Activated naive CD4-positive, alpha-beta T cell treated with anti-CD3 and anti-CD28 coated beads, Interleukin-2, amount 10 ng/mL, durations not matched to agents 7 days and 5 days (primary cell): Measurements from ENCODE around the gene MYRFL.
"Not testable (repeated sequence)": the region's sequence is repeated elsewhere in the genome, so short reads cannot be mapped to it uniquely, and the experiment has no call there.

Experiments used
- CTCF ChIA-PET: fragments of 350-600 bp; sonication (Branson Sonifier 250); formaldehyde crosslinking; loops from one replicate; lab custom pipeline; 2021; ENCODE audit warnings: antibody characterized with exemption; lab: Charles Lee
- DNase-seq: peaks from one replicate; pipeline ENCODE4 v3.0.0-alpha.2; 2020
- H3K27ac Mint-ChIP-seq: one replicate; pipeline ENCODE4 v1.8.0; 2021; ENCODE audit warnings: mild to moderate bottlenecking, moderate library complexity, mixed read lengths
- H3K27me3 Mint-ChIP-seq: one replicate; pipeline ENCODE4 v1.8.0; 2021; ENCODE audit warnings: mild to moderate bottlenecking, mixed read lengths
- H3K36me3 Mint-ChIP-seq: one replicate; pipeline ENCODE4 v1.8.0; 2021; ENCODE audit warnings: mixed read lengths
- H3K4me1 Mint-ChIP-seq: one replicate; pipeline ENCODE4 v1.8.0; 2021; ENCODE audit warnings: mixed read lengths
- H3K4me3 Mint-ChIP-seq: one replicate; pipeline ENCODE4 v1.8.0; 2021; ENCODE audit warnings: mild to moderate bottlenecking, moderate library complexity, mixed read lengths
- H3K9me3 Mint-ChIP-seq: one replicate; pipeline ENCODE4 v1.8.0; 2021; ENCODE audit warnings: mixed read lengths

The MYRFL gene

GRCh38 chr12:69834147-69834546 is 9.1 kb downstream of the MYRFL start:
- no peak for DNase-seq
- H3K9me3 Mint-ChIP-seq, result no peaks in the 10 kb centered on the region
- no peak overlapping the region for H3K4me3 Mint-ChIP-seq
- H3K4me1 Mint-ChIP-seq, result no peaks in the 10 kb centered on the region
- peaks cover 14% of the 10 kb centered on the region for H3K27me3 Mint-ChIP-seq
- CTCF ChIA-PET, result no interaction called here
- no peak overlapping the region for H3K27ac Mint-ChIP-seq
- H3K36me3 Mint-ChIP-seq, result no peaks in the 10 kb centered on the region

- Mint-ChIP-seq H3K36me3 (no peaks in the 10 kb centered on the region), H3K27ac (no peak overlapping the region), H3K27me3 (peaks cover 14% of the 10 kb centered on the region), H3K9me3 (no peaks in the 10 kb centered on the region), H3K4me3 (no peak overlapping the region), H3K4me1 (no peaks in the 10 kb centered on the region)
- no peak for DNase-seq
- CTCF ChIA-PET, result no interaction called here
These were observed 9.5 kb downstream of the MYRFL start for GRCh38 chr12:69834576-69834975.

GRCh38 chr12:69835081-69835480 is 10.1 kb downstream of the MYRFL start:
- Mint-ChIP-seq H3K4me1 (no peaks in the 10 kb centered on the region), H3K27ac (no peak overlapping the region), H3K9me3 (no peaks in the 10 kb centered on the region), H3K4me3 (no peak overlapping the region), H3K36me3 (no peaks in the 10 kb centered on the region), H3K27me3 (peaks cover 14% of the 10 kb centered on the region)
- CTCF ChIA-PET, result no interaction called here
- no peak for DNase-seq

GRCh38 chr12:69836015-69836414 is 11.0 kb downstream of the MYRFL start:
- H3K27ac Mint-ChIP-seq, result no peak overlapping the region
- no peaks in the 10 kb centered on the region for H3K4me1 Mint-ChIP-seq
- peaks cover 14% of the 10 kb centered on the region for H3K27me3 Mint-ChIP-seq
- no peaks in the 10 kb centered on the region for H3K9me3 Mint-ChIP-seq
- H3K4me3 Mint-ChIP-seq, result no peak overlapping the region
- no peak for DNase-seq
- CTCF ChIA-PET, result no interaction called here
- no peaks in the 10 kb centered on the region for H3K36me3 Mint-ChIP-seq

- DNase-seq, result no peak
- H3K36me3 Mint-ChIP-seq, result no peaks in the 10 kb centered on the region
- no peaks in the 10 kb centered on the region for H3K9me3 Mint-ChIP-seq
- CTCF ChIA-PET, result no interaction called here
- H3K27ac Mint-ChIP-seq, result no peak overlapping the region
- peaks cover 14% of the 10 kb centered on the region for H3K27me3 Mint-ChIP-seq
- no peaks in the 10 kb centered on the region for H3K4me1 Mint-ChIP-seq
- no peak overlapping the region for H3K4me3 Mint-ChIP-seq
These were observed 12.2 kb downstream of the MYRFL start for GRCh38 chr12:69837191-69837590.

GRCh38 chr12:69837657-69838415 is 12.8 kb downstream of the MYRFL start:
- Mint-ChIP-seq H3K9me3 (no peaks in the 10 kb centered on the region), H3K4me1 (no peaks in the 10 kb centered on the region), H3K4me3 (no peak overlapping the region), H3K36me3 (no peaks in the 10 kb centered on the region), H3K27me3 (peaks cover 11% of the 10 kb centered on the region), H3K27ac (no peak overlapping the region)
- no peak for DNase-seq
- CTCF ChIA-PET, result no interaction called here

- H3K4me3 Mint-ChIP-seq, result no peak overlapping the region
- CTCF ChIA-PET, result no interaction called here
- peaks cover 11% of the 10 kb centered on the region for H3K27me3 Mint-ChIP-seq
- DNase-seq, result no peak
- no peak overlapping the region for H3K27ac Mint-ChIP-seq
- no peaks in the 10 kb centered on the region for H3K36me3 Mint-ChIP-seq
- no peaks in the 10 kb centered on the region for H3K4me1 Mint-ChIP-seq
- H3K9me3 Mint-ChIP-seq, result no peaks in the 10 kb centered on the region
These were observed 15.7 kb downstream of the MYRFL start for GRCh38 chr12:69840727-69841126.

GRCh38 chr12:69843608-69844007 is 18.6 kb downstream of the MYRFL start:
- Mint-ChIP-seq H3K27me3 (no peaks in the 10 kb centered on the region), H3K4me1 (no peaks in the 10 kb centered on the region), H3K4me3 (no peak overlapping the region), H3K36me3 (no peaks in the 10 kb centered on the region), H3K27ac (no peak overlapping the region), H3K9me3 (no peaks in the 10 kb centered on the region)
- CTCF ChIA-PET, result no interaction called here
- no peak for DNase-seq

GRCh38 chr12:69844416-69844815 is 19.4 kb downstream of the MYRFL start:
- no peak for DNase-seq
- H3K4me1 Mint-ChIP-seq, result no peaks in the 10 kb centered on the region
- no peak overlapping the region for H3K4me3 Mint-ChIP-seq
- CTCF ChIA-PET, result no interaction called here
- no peak overlapping the region for H3K27ac Mint-ChIP-seq
- H3K36me3 Mint-ChIP-seq, result no peaks in the 10 kb centered on the region
- no peaks in the 10 kb centered on the region for H3K9me3 Mint-ChIP-seq
- H3K27me3 Mint-ChIP-seq, result no peaks in the 10 kb centered on the region

- no peaks in the 10 kb centered on the region for H3K36me3 Mint-ChIP-seq
- DNase-seq, result no peak
- CTCF ChIA-PET, result no interaction called here
- no peaks in the 10 kb centered on the region for H3K9me3 Mint-ChIP-seq
- no peaks in the 10 kb centered on the region for H3K27me3 Mint-ChIP-seq
- H3K4me3 Mint-ChIP-seq, result no peak overlapping the region
- H3K4me1 Mint-ChIP-seq, result no peaks in the 10 kb centered on the region
- H3K27ac Mint-ChIP-seq, result no peak overlapping the region
These were observed 19.8 kb downstream of the MYRFL start for GRCh38 chr12:69844836-69845235.

GRCh38 chr12:69846976-69847375 is 21.9 kb downstream of the MYRFL start:
- no peak for DNase-seq
- CTCF ChIA-PET, result no interaction called here
- no peaks in the 10 kb centered on the region for H3K36me3 Mint-ChIP-seq
- no peak overlapping the region for H3K4me3 Mint-ChIP-seq
- no peaks in the 10 kb centered on the region for H3K9me3 Mint-ChIP-seq
- H3K27ac Mint-ChIP-seq, result no peak overlapping the region
- H3K27me3 Mint-ChIP-seq, result no peaks in the 10 kb centered on the region
- no peaks in the 10 kb centered on the region for H3K4me1 Mint-ChIP-seq

- CTCF ChIA-PET, result interaction anchor here (0.8 kb wide), 1 partner anchor 10 kb away, joined by 5 read pairs; no protein-coding TSS in a partner anchor
- Mint-ChIP-seq H3K9me3 (no peaks in the 10 kb centered on the region), H3K36me3 (no peaks in the 10 kb centered on the region), H3K27me3 (no peaks in the 10 kb centered on the region), H3K4me3 (no peak overlapping the region), H3K27ac (no peak overlapping the region), H3K4me1 (no peaks in the 10 kb centered on the region)
- DNase-seq, result no peak
These were observed 26.9 kb downstream of the MYRFL start for GRCh38 chr12:69851976-69852375.

- H3K4me3 Mint-ChIP-seq, H3K9me3 Mint-ChIP-seq, H3K27ac Mint-ChIP-seq, H3K4me1 Mint-ChIP-seq, CTCF ChIA-PET, DNase-seq, H3K27me3 Mint-ChIP-seq, H3K36me3 Mint-ChIP-seq: not testable (repeated sequence)
These were observed 28.3 kb downstream of the MYRFL start for GRCh38 chr12:69853176-69853961.

- no peak overlapping the region for H3K27ac Mint-ChIP-seq
- no peak for DNase-seq
- no peaks in the 10 kb centered on the region for H3K27me3 Mint-ChIP-seq
- CTCF ChIA-PET, result interaction anchor here (1.2 kb wide), 1 partner anchor 14 kb away, joined by 6 read pairs; no protein-coding TSS in a partner anchor
- H3K4me3 Mint-ChIP-seq, result no peak overlapping the region
- peaks cover 1% of the 10 kb centered on the region for H3K9me3 Mint-ChIP-seq
- H3K4me1 Mint-ChIP-seq, result no peaks in the 10 kb centered on the region
- no peaks in the 10 kb centered on the region for H3K36me3 Mint-ChIP-seq
These were observed 41.7 kb downstream of the MYRFL start for GRCh38 chr12:69866698-69867097.

GRCh38 chr12:69868695-69869094 is 43.7 kb downstream of the MYRFL start:
- CTCF ChIA-PET, result no interaction called here
- Mint-ChIP-seq H3K4me3 (no peak overlapping the region), H3K27me3 (no peaks in the 10 kb centered on the region), H3K4me1 (no peaks in the 10 kb centered on the region), H3K36me3 (no peaks in the 10 kb centered on the region), H3K9me3 (peaks cover 1% of the 10 kb centered on the region), H3K27ac (no peak overlapping the region)
- DNase-seq, result no peak
